ENCODE measurements around the gene AMBRA1.
A peak's percentile ranks its signal among the peaks of the same experiment; 100 is the strongest.
"Not testable (repeated sequence)": the region's sequence is repeated elsewhere in the genome, so short reads cannot be mapped to it uniquely, and the experiment has no call there.

AMBRA1 gene

GRCh38 chr11:46616551-46617133, 22.8 kb upstream of the AMBRA1 start:
- peak; percentile 21 for FAIRE-seq

DNA sequence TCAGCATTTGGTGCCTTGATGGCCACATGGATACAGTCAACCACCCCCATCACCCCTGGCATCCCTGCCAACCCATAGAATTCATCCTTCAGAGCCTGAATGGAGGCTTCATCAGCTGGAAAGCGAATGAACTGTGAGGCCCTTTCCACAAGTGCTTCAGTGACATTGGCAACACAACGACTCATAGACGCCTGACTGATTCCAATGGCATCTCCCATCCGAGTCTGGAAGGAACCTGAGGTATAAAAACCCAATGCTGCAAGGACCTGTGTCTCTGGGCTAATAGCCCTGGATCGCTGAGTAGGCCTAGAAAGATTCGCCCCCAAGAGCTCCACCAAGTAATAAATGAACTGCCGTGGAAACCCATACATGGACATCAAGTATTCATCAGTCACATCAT, 21.9 kb upstream of the AMBRA1 start:
- no peak for FAIRE-seq

DNA sequence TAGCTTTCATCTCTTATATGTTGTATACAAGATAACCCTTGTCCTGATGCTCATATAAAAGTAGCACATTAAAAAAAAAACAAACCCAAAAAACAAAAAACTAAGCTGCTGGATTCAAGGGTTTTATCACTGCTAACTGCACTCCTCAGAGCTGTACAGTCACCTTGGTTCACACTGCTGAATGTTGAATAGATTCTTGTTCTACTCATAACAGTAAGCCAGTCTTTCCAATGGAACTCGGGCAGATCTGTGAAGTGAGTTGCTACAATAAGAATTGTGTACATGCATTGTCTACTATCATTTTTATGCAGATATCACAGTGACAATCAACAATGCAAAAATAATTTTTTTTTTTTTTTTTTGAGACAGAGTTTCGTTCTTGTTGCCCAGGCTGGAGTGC, 18.5 kb upstream of the AMBRA1 start:
- FAIRE-seq = no peak

DNA sequence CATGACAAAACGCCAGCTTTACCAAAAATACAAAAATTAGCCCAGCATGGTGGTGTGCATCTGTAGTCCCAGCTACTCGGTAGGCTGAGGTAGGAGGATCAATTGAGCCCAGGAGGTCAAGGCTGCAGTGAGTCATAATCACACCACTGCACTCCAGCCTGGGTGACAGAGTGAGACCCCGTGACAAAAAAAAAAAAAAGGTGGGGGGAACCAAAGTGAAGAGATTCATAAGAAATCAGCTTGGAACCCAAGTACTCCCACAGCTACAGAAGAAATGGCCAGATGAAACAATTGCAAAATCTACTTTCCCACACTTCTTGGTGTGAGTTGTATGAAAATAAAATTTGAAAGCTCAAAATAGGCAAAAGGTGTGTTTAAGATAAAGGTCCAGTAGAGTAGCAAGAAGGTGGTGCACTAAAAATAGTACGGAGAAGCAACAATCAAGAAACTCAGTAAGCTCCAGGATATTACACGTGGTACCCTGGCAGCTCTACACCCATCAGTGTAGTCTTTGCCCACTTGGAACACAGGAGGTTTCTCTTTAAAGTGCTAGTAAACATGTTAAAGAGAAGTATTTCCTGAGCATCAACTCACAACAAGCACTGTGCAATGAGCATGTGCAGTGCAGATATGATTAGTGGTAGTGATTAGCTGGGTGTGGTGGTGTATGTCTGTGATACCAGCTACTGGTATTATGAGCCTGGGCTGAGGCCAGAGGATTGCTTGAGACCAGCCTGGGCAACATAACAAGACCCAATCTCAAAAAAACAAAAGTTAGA, 17.9 kb upstream of the AMBRA1 start:
- FAIRE-seq = no peak

GRCh38 chr11:46609386-46609785, 15.6 kb upstream of the AMBRA1 start:
- FAIRE-seq = no peak

DNA sequence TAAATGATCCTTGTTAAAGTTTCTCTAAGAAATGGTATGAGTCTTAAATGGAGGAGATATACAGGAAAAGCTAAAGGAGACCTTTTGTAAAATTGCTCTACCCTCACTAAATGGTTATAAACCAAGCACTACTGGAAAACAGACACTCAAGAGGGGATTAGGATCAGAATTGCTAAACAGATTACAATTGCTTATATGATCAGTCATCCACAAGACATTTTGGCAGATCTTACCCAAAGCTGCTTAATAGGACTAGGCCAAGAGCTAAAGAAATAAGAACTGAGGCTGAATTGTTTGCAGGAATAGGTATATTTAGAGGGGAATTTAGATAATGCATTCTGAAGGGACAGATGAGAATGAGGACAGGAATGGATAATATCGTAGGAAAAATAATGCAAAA, 13.7 kb upstream of the AMBRA1 start:
- FAIRE-seq = no peak

- no peak for FAIRE-seq
Observed at GRCh38 chr11:46604796-46605195, 11.0 kb upstream of the AMBRA1 start.

DNA sequence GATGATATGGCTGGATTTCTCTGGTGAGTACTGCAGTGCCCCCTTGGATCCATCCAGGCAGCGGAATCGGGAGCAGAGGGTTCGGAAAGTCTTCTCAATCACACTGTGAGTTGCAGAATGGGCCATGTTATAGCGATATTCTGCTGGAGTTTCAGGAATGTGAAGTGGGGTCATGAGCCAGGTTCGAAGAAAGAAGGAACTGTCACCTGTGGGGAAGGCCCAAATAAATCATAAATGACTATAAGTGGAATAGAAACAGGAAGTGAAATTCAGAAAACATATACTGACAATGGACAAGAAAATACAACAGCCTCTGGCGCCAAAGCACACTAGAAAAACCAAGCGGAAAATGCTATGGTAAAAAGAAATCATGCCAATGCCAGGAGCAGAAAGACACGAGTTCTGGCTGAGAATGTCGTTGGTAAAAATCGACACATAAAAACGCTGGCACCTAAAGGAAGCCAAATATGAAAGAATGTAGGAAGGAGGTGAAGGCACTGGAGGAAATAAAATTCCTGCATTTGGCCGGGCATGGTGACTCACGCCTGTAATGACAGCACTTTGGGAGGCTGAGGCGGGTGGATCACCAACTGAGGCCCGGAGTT, 10.0 kb upstream of the AMBRA1 start:
- FAIRE-seq = no peak

DNA sequence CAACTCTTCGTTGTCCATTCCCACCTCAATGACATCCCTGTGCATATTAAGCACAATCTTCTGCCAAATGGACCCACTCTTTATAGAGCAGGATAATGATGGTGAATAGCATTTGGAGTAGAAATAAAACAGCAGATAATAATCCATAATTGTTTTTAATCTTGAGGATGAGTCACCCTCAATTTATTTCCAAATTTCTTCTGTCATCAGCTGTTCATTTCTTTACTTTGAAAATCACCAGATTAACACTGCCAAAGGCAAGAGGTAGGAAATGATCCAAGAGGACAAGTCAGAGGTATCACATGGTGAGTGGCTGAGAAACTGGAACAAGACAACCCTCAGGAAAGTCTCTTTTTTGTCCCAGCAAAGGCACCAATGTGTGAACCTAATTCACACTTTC, 7.3 kb upstream of the AMBRA1 start:
- no peak for FAIRE-seq

GRCh38 chr11:46600194-46600960, 6.6 kb upstream of the AMBRA1 start:
- FAIRE-seq = no peak

GRCh38 chr11:46599340-46600193, 5.7 kb upstream of the AMBRA1 start:
- FAIRE-seq = no peak

- no peak for FAIRE-seq
Observed at GRCh38 chr11:46597609-46598219, 3.9 kb upstream of the AMBRA1 start.

DNA sequence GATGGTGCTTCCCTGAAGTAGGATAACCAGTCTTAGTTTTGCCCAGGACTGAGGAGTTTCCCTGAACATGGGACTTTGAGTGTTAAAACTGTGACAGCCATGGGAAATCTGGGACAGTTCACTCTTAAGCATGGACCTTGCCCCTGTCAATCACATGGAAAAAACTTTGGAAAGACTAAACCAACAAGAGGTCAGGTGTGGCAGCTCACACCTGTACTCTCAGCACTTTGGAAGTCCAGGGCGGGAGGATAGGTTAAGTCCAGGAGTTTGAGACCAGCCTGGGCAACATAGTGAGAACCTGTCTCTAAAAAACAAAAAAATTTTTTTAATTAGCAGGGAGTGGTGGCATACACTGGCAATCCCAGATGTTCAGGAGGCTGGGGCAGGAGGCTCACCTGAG, 3.3 kb upstream of the AMBRA1 start:
- no peak for FAIRE-seq

DNA sequence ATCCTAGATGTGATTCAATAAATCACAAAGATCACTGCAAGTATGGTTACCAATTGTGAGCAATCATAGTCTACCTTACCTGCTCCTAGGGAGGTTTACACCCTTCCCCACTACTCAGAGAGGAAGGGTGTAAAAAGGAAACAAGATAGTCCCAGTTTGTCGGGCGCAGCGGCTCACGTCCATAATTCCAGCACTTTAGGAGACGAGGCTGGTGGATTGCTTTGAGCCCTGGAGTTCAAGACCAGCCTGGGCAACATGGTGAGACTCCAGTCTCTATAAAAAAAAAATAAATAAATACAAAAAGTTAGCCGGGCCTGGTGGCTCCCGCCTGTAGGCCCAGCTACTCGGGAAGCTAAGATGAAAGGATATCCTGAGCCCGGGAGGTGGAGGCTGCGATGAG, 962 bp upstream of the AMBRA1 start:
- FAIRE-seq = no peak

GRCh38 chr11:46594374-46594700, 514 bp upstream of the AMBRA1 start:
- FAIRE-seq = no peak

GRCh38 chr11:46590740-46591605, 2.9 kb downstream of the AMBRA1 start:
- FAIRE-seq = no peak

DNA sequence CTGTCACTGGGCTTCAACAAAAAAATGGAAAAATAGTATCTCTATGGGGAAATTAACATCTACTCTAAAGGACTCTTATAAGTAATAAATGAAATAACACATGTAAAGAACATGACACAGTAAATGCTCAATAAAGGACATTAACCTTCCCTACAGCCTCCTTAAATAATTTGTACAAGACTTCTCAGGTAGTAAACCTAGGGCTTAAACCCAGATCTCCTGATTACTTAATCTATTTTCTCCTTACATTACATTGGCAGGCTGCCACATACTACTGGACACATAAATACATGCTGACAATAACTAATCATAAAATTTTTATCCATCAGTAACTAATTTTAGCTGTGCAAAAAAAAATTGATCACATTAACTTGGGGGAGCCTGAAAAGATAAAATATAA, 4.9 kb downstream of the AMBRA1 start:
- FAIRE-seq = no peak

GRCh38 chr11:46588131-46588530, 5.7 kb downstream of the AMBRA1 start:
- no peak for FAIRE-seq

DNA sequence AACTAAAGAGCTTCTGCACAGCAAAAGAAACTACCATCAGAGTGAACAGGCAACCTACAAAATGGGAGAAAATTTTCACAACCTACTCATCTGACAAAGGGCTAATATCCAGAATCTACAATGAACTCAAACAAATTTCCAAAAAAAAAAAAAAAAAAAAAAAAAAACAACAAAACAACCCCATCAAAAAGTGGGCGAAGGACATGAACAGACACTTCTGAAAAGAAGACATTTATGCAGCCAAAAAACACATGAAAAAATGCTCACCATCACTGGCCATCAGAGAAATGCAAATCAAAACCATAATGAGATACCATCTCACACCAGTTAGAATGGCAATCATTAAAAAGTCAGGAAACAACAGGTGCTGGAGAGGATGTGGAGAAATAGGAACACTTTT, 10.3 kb downstream of the AMBRA1 start:
- not testable (repeated sequence) for FAIRE-seq

GRCh38 chr11:46582588-46582987, 11.2 kb downstream of the AMBRA1 start:
- FAIRE-seq = no peak

- no peak for FAIRE-seq
Observed at GRCh38 chr11:46577058-46577457, 16.8 kb downstream of the AMBRA1 start.
